Mesendoderm (in vitro differentiated cells): ENCODE data around the gene GOLGA1.

ENCODE experiments used
- DNase-seq: peaks from one replicate; pipeline ENCODE4 v3.0.0; 2013
- H2AK5ac ChIP-seq: 2 replicates; pipeline ENCODE4 v1.6.1; 2013; ENCODE audit warnings: low read length, inconsistent platforms
- H2BK120ac ChIP-seq: 2 replicates; pipeline ENCODE4 v1.6.1; 2013; ENCODE audit warnings: low read depth, mild to moderate bottlenecking, low read length, moderate library complexity, mixed read lengths
- H2BK15ac ChIP-seq: replicated peaks from 2 replicates; pipeline ENCODE4 v1.6.1; 2013; ENCODE audit warnings: low read depth, mild to moderate bottlenecking, moderate library complexity
- H2BK5ac ChIP-seq: 2 replicates; pipeline ENCODE4 v1.6.1; 2013; ENCODE audit warnings: low read length, inconsistent platforms
- H3K18ac ChIP-seq: 2 replicates; pipeline ENCODE4 v1.6.1; 2013; ENCODE audit warnings: mild to moderate bottlenecking, low read length, mixed read lengths
- H3K23ac ChIP-seq: one replicate; pipeline ENCODE4 v1.6.1; 2013; ENCODE audit warnings: low read length
- H3K27ac ChIP-seq: 2 replicates; pipeline ENCODE4 v1.5.1; 2013; ENCODE audit warnings: low read depth, mild to moderate bottlenecking, inconsistent platforms, low read length, moderate library complexity
- H3K27me3 ChIP-seq: 2 replicates; pipeline ENCODE4 v1.6.1; 2013; ENCODE audit warnings: low read length, control low read depth, mild to moderate bottlenecking, inconsistent platforms; ENCODE audit not compliant: insufficient read depth, poor library complexity
- H3K36me3 ChIP-seq: 2 replicates; pipeline ENCODE4 v1.6.1; 2013; ENCODE audit warnings: low read length, inconsistent platforms; ENCODE audit not compliant: control insufficient read depth, insufficient read depth
- H3K4ac ChIP-seq: one replicate; pipeline ENCODE4 v1.6.1; 2013; ENCODE audit warnings: low read depth, mild to moderate bottlenecking, low read length, moderate library complexity
- H3K4me1 ChIP-seq: 2 replicates; pipeline ENCODE4 v1.6.1; 2013; ENCODE audit warnings: low read depth, low read length, inconsistent platforms; ENCODE audit not compliant: control insufficient read depth
- H3K4me2 ChIP-seq: 2 replicates; pipeline ENCODE4 v1.6.1; 2013; ENCODE audit warnings: low read length
- H3K4me3 ChIP-seq: 2 replicates; pipeline ENCODE4 v1.5.1; 2013; ENCODE audit warnings: mild to moderate bottlenecking, low read length
- H3K56ac ChIP-seq: one replicate; pipeline ENCODE4 v1.6.1; 2013; ENCODE audit warnings: low read length
- H3K79me1 ChIP-seq: 2 replicates; pipeline ENCODE4 v1.6.1; 2013; ENCODE audit warnings: low read length, inconsistent platforms
- H3K79me2 ChIP-seq: 2 replicates; pipeline ENCODE4 v1.6.1; 2013; ENCODE audit warnings: mild to moderate bottlenecking, low read length; ENCODE audit not compliant: control insufficient read depth, insufficient read depth
- H3K9ac ChIP-seq: 2 replicates; pipeline ENCODE4 v1.6.1; 2013; ENCODE audit warnings: low read length, inconsistent platforms
- H4K5ac ChIP-seq: one replicate; pipeline ENCODE4 v1.6.1; 2013; ENCODE audit warnings: low read length
- H4K8ac ChIP-seq: one replicate; pipeline ENCODE4 v1.6.1; 2013; ENCODE audit warnings: low read depth, mild to moderate bottlenecking, control low read depth, low read length, moderate library complexity
- WGBS: extraction: QIAGEN DNeasy Blood & Tissue Kit; methylation state at CpG from one replicate; pipeline ENCODE4 v1.1.7; 2013; ENCODE audit warnings: low lambda C conversion rate, missing lambda C conversion rate; ENCODE audit not compliant: insufficient coverage; ENCODE audit errors: extremely low coverage; 5-methylcytosine and 5-hydroxymethylcytosine counted together

Gene GOLGA1

DNA sequence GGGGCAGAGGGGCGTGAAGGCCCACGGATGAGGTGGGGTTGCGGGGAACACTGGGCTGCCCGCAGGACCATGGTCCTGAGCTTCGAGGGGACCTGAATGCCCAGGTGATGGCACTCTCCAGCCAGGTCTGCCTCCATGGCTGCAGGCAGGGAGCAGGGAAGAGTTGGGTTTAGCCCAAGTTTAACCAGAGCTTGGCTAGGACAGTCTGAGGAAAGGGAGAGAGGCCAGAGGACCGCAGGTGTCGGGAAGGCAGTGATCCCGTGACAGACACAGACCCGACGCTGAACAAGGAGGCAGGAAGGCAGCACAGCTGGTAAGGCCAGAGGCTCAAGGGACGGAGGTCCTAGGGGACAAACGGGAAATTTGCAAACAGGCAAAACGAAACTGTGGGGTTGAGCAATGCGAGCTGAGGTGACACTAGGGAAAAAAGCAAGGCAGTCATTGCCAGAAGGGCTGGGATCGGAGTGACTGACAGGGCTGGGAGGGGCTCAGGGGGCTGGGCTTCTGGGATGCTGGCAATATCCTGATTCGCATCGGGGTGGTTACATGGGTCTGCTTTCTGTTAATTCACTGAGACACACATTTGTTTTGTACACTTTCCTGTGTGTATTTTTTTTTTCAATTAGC lies 53.9 kb downstream of the GOLGA1 start:
- H3K56ac ChIP-seq, result no peak overlapping the region
- no peaks in the 10 kb centered on the region for H3K36me3 ChIP-seq
- H3K23ac ChIP-seq, result no peak overlapping the region
- H2BK15ac ChIP-seq, result no peak overlapping the region
- no peaks in the 10 kb centered on the region for H3K4me1 ChIP-seq
- H3K4me2 ChIP-seq, result no peak overlapping the region
- WGBS, result no CpG with 5 or more reads among the region's 17 CpGs
- H3K79me1 ChIP-seq, result no peaks in the 10 kb centered on the region
- H3K4me3 ChIP-seq, result no peak overlapping the region
- H3K79me2 ChIP-seq, result no peaks in the 10 kb centered on the region
- H2BK120ac ChIP-seq, result no peak overlapping the region
- H4K5ac ChIP-seq, result no peak overlapping the region
- DNase-seq, result no peak
- no peak overlapping the region for H3K27ac ChIP-seq
- no peak overlapping the region for H2AK5ac ChIP-seq
- no peaks in the 10 kb centered on the region for H3K27me3 ChIP-seq
- H3K9ac ChIP-seq, result no peak overlapping the region
- H3K18ac ChIP-seq, result no peak overlapping the region
- no peak overlapping the region for H2BK5ac ChIP-seq
- H4K8ac ChIP-seq, result no peak overlapping the region
- H3K4ac ChIP-seq, result no peak overlapping the region

DNA sequence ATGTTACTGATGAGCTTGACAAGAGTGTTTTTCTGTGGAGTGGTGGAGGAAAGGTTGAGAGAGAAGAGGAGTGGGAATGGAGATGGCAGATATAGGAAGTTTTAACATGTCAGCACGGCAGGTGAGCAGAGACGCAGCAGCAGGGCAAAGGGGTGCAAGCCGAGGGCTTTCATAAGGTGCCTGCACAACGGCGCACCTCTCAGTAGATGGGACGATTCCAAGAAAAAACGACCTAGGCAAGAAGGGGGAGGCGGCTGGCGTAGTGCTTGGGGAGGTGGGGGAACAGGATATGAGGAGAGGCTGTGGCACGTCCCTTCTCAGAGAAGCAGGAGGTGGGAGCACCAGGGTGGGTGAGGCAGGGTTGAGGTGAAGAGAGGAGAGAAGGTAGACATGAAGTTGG lies 54.4 kb downstream of the GOLGA1 start:
- Histone ChIP-seq H3K4me2 (no peak overlapping the region), H3K36me3 (no peaks in the 10 kb centered on the region), H3K23ac (no peak overlapping the region), H3K4me3 (no peak overlapping the region), H4K5ac (no peak overlapping the region), H2BK5ac (no peak overlapping the region), H3K18ac (no peak overlapping the region), H3K79me1 (no peaks in the 10 kb centered on the region), H3K27me3 (no peaks in the 10 kb centered on the region), H3K79me2 (no peaks in the 10 kb centered on the region), H3K4me1 (no peaks in the 10 kb centered on the region), H2BK15ac (no peak overlapping the region), H3K9ac (no peak overlapping the region), H2BK120ac (no peak overlapping the region), H2AK5ac (no peak overlapping the region), H4K8ac (no peak overlapping the region), H3K4ac (no peak overlapping the region), H3K56ac (no peak overlapping the region), H3K27ac (no peak overlapping the region)
- DNase-seq, result no peak
- no CpG with 5 or more reads among the region's 10 CpGs for WGBS

DNA sequence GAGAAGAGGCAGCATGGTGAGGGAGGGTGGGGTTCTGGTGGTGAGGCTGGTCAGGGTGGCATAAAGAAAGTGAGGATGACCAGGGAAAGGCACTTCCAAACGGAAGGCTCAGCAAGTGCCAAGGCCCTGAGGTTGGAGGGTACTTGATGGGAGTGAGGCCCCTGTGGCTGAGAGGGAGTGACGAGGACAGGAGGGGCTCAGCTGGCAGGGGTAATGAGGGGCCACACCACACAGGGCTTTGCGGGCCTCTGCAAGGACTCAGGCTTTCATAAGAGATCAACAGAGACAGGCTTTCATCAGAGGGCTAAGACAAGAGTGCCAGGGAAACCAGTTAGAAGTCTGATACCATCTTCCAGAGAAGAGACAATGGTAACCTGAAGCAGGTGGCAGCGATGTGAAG lies 55.3 kb downstream of the GOLGA1 start:
- H2AK5ac ChIP-seq, result no peak overlapping the region
- H3K27ac ChIP-seq, result no peak overlapping the region
- H3K27me3 ChIP-seq, result no peaks in the 10 kb centered on the region
- H3K23ac ChIP-seq, result no peak overlapping the region
- peaks cover 2% of the 10 kb centered on the region for H3K4me1 ChIP-seq
- H2BK120ac ChIP-seq, result no peak overlapping the region
- no peak overlapping the region for H4K5ac ChIP-seq
- H3K36me3 ChIP-seq, result no peaks in the 10 kb centered on the region
- WGBS, result no CpG with 5 or more reads among the region's 4 CpGs
- H3K9ac ChIP-seq, result no peak overlapping the region
- no peaks in the 10 kb centered on the region for H3K79me1 ChIP-seq
- no peak overlapping the region for H3K4me2 ChIP-seq
- H2BK15ac ChIP-seq, result no peak overlapping the region
- no peak overlapping the region for H3K4ac ChIP-seq
- no peaks in the 10 kb centered on the region for H3K79me2 ChIP-seq
- H2BK5ac ChIP-seq, result no peak overlapping the region
- no peak for DNase-seq
- no peak overlapping the region for H3K56ac ChIP-seq
- no peak overlapping the region for H4K8ac ChIP-seq
- no peak overlapping the region for H3K4me3 ChIP-seq
- H3K18ac ChIP-seq, result no peak overlapping the region

DNA sequence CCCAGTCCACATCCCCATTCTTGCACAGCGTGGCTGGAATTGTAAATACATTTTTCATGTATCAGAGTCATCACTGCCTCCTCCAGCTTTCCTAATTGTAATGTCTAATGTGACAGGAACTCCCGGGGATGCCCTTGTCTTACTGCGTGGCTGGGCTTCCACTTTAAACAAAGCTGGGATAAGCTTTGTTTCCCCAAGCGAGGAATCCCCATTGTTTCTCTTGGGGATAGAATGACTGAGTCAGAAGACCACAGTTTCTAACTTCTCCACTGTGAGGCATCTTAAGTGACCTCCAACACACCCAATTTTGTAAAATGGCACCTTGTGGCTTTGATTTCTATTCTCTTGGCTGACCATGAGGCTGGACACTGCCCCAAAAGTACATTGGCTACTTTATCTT lies 56.5 kb downstream of the GOLGA1 start:
- Histone ChIP-seq H3K18ac (no peak overlapping the region), H3K4me1 (peaks cover 2% of the 10 kb centered on the region), H2BK15ac (no peak overlapping the region), H3K79me1 (no peaks in the 10 kb centered on the region), H3K56ac (no peak overlapping the region), H2AK5ac (no peak overlapping the region), H2BK120ac (no peak overlapping the region), H3K36me3 (no peaks in the 10 kb centered on the region), H3K4me3 (no peak overlapping the region), H3K4me2 (no peak overlapping the region), H3K79me2 (no peaks in the 10 kb centered on the region), H3K23ac (no peak overlapping the region), H3K4ac (no peak overlapping the region), H4K5ac (no peak overlapping the region), H3K27me3 (no peaks in the 10 kb centered on the region), H2BK5ac (no peak overlapping the region), H3K9ac (no peak overlapping the region), H3K27ac (no peak overlapping the region), H4K8ac (no peak overlapping the region)
- WGBS, result no CpG with 5 or more reads among the region's 4 CpGs
- no peak for DNase-seq

DNA sequence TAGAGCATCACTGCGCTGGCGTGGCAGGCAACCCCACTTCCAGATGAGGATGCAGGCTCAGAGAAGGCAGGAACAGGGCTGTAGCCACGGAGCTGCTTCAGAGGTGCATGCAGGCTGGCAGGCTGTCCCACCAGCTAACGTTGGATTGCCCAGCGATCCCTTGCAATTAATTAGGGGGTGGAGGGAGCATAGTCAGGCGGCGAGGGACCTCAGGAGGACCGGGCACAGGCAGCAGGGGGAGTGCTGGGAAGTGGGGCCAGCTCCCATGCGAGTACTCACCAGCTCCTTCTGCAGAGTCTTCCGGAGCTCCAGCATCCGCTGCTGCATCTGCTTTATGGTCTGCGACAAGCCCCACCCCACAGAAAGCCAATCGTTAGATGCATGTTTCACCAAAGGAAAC lies 58.7 kb downstream of the GOLGA1 start:
- H2BK120ac ChIP-seq, result no peak overlapping the region
- no peak overlapping the region for H3K4me3 ChIP-seq
- no peak overlapping the region for H4K8ac ChIP-seq
- no peaks in the 10 kb centered on the region for H3K27me3 ChIP-seq
- no peak overlapping the region for H3K18ac ChIP-seq
- H3K4me1 ChIP-seq, result peaks cover 2% of the 10 kb centered on the region
- peaks cover 2% of the 10 kb centered on the region for H3K36me3 ChIP-seq
- H3K79me1 ChIP-seq, result peaks cover 2% of the 10 kb centered on the region
- no peak overlapping the region for H4K5ac ChIP-seq
- H3K4ac ChIP-seq, result no peak overlapping the region
- H3K4me2 ChIP-seq, result no peak overlapping the region
- no peak overlapping the region for H2AK5ac ChIP-seq
- H3K9ac ChIP-seq, result no peak overlapping the region
- DNase-seq, result no peak
- H3K79me2 ChIP-seq, result no peaks in the 10 kb centered on the region
- no peak overlapping the region for H3K27ac ChIP-seq
- no peak overlapping the region for H3K23ac ChIP-seq
- no CpG with 5 or more reads among the region's 13 CpGs for WGBS
- H3K56ac ChIP-seq, result no peak overlapping the region
- H2BK15ac ChIP-seq, result no peak overlapping the region
- no peak overlapping the region for H2BK5ac ChIP-seq

DNA sequence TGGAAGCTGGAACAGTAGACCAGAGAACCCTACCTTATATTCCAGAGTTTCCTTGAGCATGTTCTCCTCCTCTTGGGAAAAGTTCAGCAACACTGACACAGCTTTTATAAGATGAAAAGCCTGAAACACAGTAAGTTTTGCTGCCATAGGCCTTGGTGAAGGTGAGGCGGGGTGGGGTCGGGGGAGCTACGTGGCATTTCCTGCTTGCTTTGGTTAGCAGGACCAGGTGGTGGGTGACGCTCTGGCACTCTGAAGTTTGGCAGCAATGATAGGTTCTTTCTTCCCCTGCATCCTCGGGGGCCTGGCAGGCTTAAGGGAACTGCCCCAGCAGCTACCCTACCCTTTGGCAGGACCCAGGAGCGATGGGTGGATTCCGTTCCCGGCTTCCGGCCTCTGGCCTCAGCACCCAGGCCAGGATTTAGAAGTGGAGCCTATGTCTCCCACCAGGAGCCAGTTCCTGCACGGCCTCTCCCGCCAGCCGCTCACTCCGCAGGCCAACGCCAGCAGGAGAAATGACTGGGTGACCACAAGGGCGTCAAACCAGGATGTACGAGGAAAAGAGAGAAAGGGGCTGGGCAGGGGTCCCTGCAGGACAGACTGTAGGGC lies 59.6 kb downstream of the GOLGA1 start:
- H3K56ac ChIP-seq, result no peak overlapping the region
- no CpG with 5 or more reads among the region's 16 CpGs for WGBS
- no peaks in the 10 kb centered on the region for H3K79me2 ChIP-seq
- peaks cover 2% of the 10 kb centered on the region for H3K79me1 ChIP-seq
- DNase-seq, result no peak
- no peak overlapping the region for H3K27ac ChIP-seq
- H3K23ac ChIP-seq, result no peak overlapping the region
- H3K4me3 ChIP-seq, result no peak overlapping the region
- H2BK120ac ChIP-seq, result no peak overlapping the region
- H3K18ac ChIP-seq, result no peak overlapping the region
- H3K4ac ChIP-seq, result no peak overlapping the region
- H3K4me1 ChIP-seq, result peaks cover 2% of the 10 kb centered on the region
- no peak overlapping the region for H3K4me2 ChIP-seq
- H3K27me3 ChIP-seq, result no peaks in the 10 kb centered on the region
- no peak overlapping the region for H3K9ac ChIP-seq
- no peak overlapping the region for H2BK15ac ChIP-seq
- no peak overlapping the region for H2BK5ac ChIP-seq
- no peak overlapping the region for H4K8ac ChIP-seq
- no peak overlapping the region for H4K5ac ChIP-seq
- H3K36me3 ChIP-seq, result peaks cover 4% of the 10 kb centered on the region
- no peak overlapping the region for H2AK5ac ChIP-seq
